NT2/D1 (cell line): ENCODE results near the gene PPHLN1.

Experiments used
- DNase-seq: peaks from one replicate; pipeline ENCODE4 v3.0.0-alpha.2; 2011; ENCODE audit warnings: low read depth, low spot score
- H3K27me3 ChIP-seq: 2 replicates; pipeline ENCODE4 v1.6.0; 2011; ENCODE audit warnings: mild to moderate bottlenecking; ENCODE audit not compliant: insufficient read length, insufficient read depth
- H3K36me3 ChIP-seq: 2 replicates; pipeline ENCODE4 v1.6.1; 2011; ENCODE audit warnings: mild to moderate bottlenecking, low read length, mixed read lengths; ENCODE audit not compliant: insufficient read depth, insufficient read length
- H3K4me1 ChIP-seq: 2 replicates; pipeline ENCODE4 v1.5.1; 2011; ENCODE audit not compliant: insufficient read depth, insufficient read length
- H3K4me3 ChIP-seq: 2 replicates; pipeline ENCODE4 v1.5.1; 2011; ENCODE audit warnings: low read depth; ENCODE audit not compliant: insufficient read length
- H3K9ac ChIP-seq: 2 replicates; pipeline ENCODE4 v1.6.0; 2011; ENCODE audit warnings: low read depth; ENCODE audit not compliant: insufficient read length
- H3K9me3 ChIP-seq: 2 replicates; pipeline ENCODE4 v1.5.1; 2011; ENCODE audit warnings: mild to moderate bottlenecking, low read length; ENCODE audit not compliant: insufficient read depth
- SUZ12 ChIP-seq: IDR thresholded peaks from 2 replicates; pipeline ENCODE4 v1.6.1; 2011; ENCODE audit not compliant: insufficient read length, insufficient read depth; ENCODE audit errors: extremely low read depth
- YY1 ChIP-seq: IDR thresholded peaks from 2 replicates; pipeline ENCODE4 v1.6.1; 2011; ENCODE audit not compliant: insufficient read length, insufficient read depth
- ZNF274 ChIP-seq: IDR thresholded peaks from 2 replicates; pipeline ENCODE4 v1.6.1; 2011; ENCODE audit warnings: mild to moderate bottlenecking, low read depth, low read length

Gene PPHLN1

GRCh38 chr12:42394429-42394828, 68.5 kb downstream of the PPHLN1 start:
- Histone ChIP-seq H3K4me3 (no peak overlapping the region), H3K36me3 (peaks cover 42% of the 10 kb centered on the region), H3K9me3 (no peaks in the 10 kb centered on the region), H3K27me3 (no peaks in the 10 kb centered on the region), H3K4me1 (no peaks in the 10 kb centered on the region), H3K9ac (no peak overlapping the region)
- TF ChIP-seq SUZ12: no peak
- no peak for DNase-seq

DNA sequence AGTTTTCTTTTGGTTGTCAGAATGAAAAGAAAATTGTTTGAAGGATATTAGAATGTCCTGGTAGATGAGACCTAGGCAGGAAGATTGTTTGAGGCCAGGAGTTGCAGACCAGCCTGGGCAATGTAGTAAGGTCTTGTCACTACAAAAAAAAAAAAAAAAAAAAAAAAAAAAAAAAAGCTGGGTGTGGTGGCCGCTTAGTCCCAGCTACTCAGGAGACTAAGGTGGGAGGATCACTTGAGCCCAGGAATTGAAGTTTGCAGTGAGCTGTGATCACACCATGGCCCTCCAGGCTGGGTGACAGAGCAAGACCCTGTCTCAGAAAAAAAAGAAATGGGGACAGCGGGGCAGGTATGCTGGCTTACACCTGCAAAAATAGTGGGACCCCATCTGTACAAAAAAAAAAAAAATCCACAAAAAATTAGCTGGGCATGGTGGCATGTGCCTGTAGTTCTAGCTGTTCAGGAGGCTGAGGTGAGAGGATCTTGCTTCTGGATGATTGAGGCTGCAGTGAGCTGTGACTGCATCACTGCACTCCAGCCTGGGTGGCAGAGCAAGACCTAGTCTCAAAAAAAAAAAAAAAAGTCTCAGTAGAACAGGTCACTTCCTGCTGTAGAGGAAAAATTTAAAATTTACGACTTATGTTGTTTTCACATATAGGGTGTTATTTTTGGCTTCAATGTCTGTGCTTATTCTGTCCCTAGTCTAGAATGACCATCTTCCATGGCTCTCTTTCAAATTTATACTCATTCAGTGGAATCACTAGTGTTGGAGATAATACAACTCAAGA, 70.7 kb downstream of the PPHLN1 start:
- peaks cover 42% of the 10 kb centered on the region for H3K36me3 ChIP-seq
- peaks cover 5% of the 10 kb centered on the region for H3K9me3 ChIP-seq
- no peak overlapping the region for H3K4me3 ChIP-seq
- no peaks in the 10 kb centered on the region for H3K27me3 ChIP-seq
- no peak for DNase-seq
- TF ChIP-seq SUZ12: no peak
- no peak for TF ChIP-seq ZNF274
- H3K9ac ChIP-seq: no peak overlapping the region
- no peaks in the 10 kb centered on the region for H3K4me1 ChIP-seq

DNA sequence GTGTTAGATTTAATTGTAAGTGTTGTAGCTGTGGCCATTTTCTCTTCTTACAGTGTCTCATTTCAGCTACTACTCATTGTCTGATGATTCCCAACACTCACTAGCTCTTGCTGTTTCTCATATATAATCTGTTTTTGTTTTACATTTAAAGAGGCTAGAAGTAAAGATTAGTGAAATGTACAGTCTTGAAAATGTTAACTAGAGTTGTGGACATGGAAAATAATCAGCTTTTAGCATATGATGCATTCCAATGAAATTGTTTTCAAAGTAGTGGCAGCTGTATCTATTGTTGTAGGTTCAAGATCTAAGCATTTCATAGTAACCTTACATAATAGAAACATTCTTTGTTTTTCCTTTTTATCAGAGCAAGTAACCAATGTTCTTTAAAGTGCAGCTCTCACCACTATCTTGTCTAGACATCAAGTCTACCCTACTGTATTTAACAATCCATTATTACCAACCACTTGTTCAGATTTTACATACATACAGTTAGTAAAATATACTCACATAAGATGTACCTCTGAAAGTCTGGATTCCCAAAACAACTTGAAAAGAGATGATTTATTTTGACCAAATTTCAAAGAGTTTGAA, 76.9 kb downstream of the PPHLN1 start:
- H3K36me3 ChIP-seq: peaks cover 28% of the 10 kb centered on the region
- H3K9me3 ChIP-seq: peaks cover 7% of the 10 kb centered on the region
- no peaks in the 10 kb centered on the region for H3K27me3 ChIP-seq
- no peak for TF ChIP-seq SUZ12
- no peak for TF ChIP-seq YY1
- TF ChIP-seq ZNF274: no peak
- no peak for DNase-seq
- H3K4me1 ChIP-seq: no peaks in the 10 kb centered on the region
- H3K4me3 ChIP-seq: no peak overlapping the region
- H3K9ac ChIP-seq: no peak overlapping the region

DNA sequence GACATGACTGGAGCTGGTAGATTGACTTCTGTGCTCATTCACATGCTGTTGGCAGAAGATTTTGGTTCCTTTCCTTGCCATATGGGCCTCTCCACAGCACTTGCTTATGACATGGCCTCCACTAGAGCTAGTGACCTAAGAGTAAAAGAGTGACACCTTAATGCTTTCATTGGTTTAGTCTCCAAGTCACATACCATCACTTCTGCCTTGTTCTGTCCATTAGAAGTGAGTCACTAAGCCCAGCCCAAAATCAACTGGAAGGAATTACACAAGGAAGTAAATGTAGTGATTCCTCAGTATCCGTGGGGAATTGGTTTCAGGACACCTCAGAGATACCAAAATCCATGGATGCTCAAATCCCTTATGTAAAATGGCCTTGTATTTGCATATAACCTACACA, 81.3 kb downstream of the PPHLN1 start:
- no peaks in the 10 kb centered on the region for H3K27me3 ChIP-seq
- H3K36me3 ChIP-seq: no peaks in the 10 kb centered on the region
- no peak overlapping the region for H3K4me3 ChIP-seq
- H3K4me1 ChIP-seq: no peaks in the 10 kb centered on the region
- TF ChIP-seq SUZ12 (no peak), ZNF274 (no peak), YY1 (no peak)
- no peak overlapping the region for H3K9ac ChIP-seq
- no peaks in the 10 kb centered on the region for H3K9me3 ChIP-seq
- no peak for DNase-seq

- H3K27me3 ChIP-seq: no peaks in the 10 kb centered on the region
- no peak for DNase-seq
- no peak overlapping the region for H3K9ac ChIP-seq
- no peaks in the 10 kb centered on the region for H3K36me3 ChIP-seq
- H3K9me3 ChIP-seq: no peaks in the 10 kb centered on the region
- no peaks in the 10 kb centered on the region for H3K4me1 ChIP-seq
- TF ChIP-seq SUZ12 (no peak), YY1 (no peak), ZNF274 (no peak)
- H3K4me3 ChIP-seq: no peak overlapping the region
These were observed 83.5 kb downstream of the PPHLN1 start for GRCh38 chr12:42409471-42409870.

- no peak overlapping the region for H3K4me3 ChIP-seq
- TF ChIP-seq SUZ12 (no peak), ZNF274 (no peak), YY1 (no peak)
These were observed 84.4 kb downstream of the PPHLN1 start for GRCh38 chr12:42410340-42410739.

DNA sequence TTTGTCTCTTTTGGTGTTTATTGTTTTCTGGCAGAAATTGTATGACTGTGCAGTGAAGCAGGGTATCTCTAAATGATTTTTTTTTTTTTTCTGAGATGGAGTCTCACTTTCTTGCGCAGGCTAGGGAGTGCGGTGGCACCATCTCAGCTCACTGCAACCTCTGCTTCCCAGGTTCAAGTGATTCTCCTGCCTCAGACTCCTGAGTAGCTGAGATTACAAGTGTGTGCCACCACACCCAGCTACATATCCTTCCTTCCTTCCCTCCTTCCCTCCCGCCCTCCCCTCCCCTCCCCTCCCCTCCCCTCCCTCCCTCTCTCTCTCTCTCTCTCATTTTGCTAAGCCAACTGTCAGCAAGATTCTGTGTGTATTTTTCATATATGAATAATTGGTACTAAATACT, 94.4 kb downstream of the PPHLN1 start:
- Histone ChIP-seq H3K9ac (no peak overlapping the region), H3K4me1 (no peaks in the 10 kb centered on the region), H3K36me3 (no peaks in the 10 kb centered on the region), H3K27me3 (no peaks in the 10 kb centered on the region), H3K4me3 (no peak overlapping the region), H3K9me3 (no peaks in the 10 kb centered on the region)
- TF ChIP-seq ZNF274 (no peak), SUZ12 (no peak), YY1 (no peak)
- DNase-seq: no peak

More at GRCh38 chr12:42410340-42410739, 84.4 kb downstream of the PPHLN1 start:
- Histone ChIP-seq H3K4me1 (no peaks in the 10 kb centered on the region), H3K9me3 (no peaks in the 10 kb centered on the region), H3K36me3 (no peaks in the 10 kb centered on the region), H3K9ac (no peak overlapping the region), H3K27me3 (no peaks in the 10 kb centered on the region)
- no peak for DNase-seq
